ENCODE results near the gene PAK1. TPM values are rescaled to one million over a fixed set of nuclear protein-coding genes. Genes with fewer than 3 reads are reported as not detected.

The PAK1 gene
- total RNA-seq, 1 donor from 2014 or later, result 40.7 TPM

Other genes starting within 250 kb of the PAK1 start
- not detected in 2 replicates for gene GDPD4, start 172.4 kb downstream of the PAK1 start, total RNA-seq
- 0.52 and 0.97 TPM in 2 replicates for gene AQP11, start 115.9 kb upstream of the PAK1 start, total RNA-seq
- gene CLNS1A, start 163.7 kb upstream of the PAK1 start, total RNA-seq, result 153 and 157 TPM in 2 replicates